Neural cell (in vitro differentiated cells): ENCODE measurements around the gene RRP1.

ENCODE experiments used
- CTCF ChIP-seq: fragments of 450-650 bp; IDR thresholded peaks from 2 replicates; pipeline ENCODE4 v1.5.1; 2014; ENCODE audit warnings: antibody characterized with exemption, mild to moderate bottlenecking, moderate library complexity; ENCODE audit not compliant: poor library complexity, severe bottlenecking
- EP300 ChIP-seq: fragments of 450-650 bp; conservative IDR thresholded peaks from 2 replicates; pipeline ENCODE4 v1.6.1; 2014; ENCODE audit warnings: antibody characterized with exemption, mild to moderate bottlenecking, moderate library complexity; ENCODE audit not compliant: poor library complexity, severe bottlenecking
- EZH2 ChIP-seq: fragments of 200-600, 300-800 bp; shearing (Covaris generic), sonication (generic); IDR thresholded peaks from 2 replicates; pipeline ENCODE4 v1.6.1; 2014; ENCODE audit warnings: antibody characterized with exemption, low read length, borderline replicate concordance, mild to moderate bottlenecking; ENCODE audit not compliant: insufficient read depth, poor library complexity, severe bottlenecking
- MXI1 ChIP-seq: fragments of 450-650 bp; conservative IDR thresholded peaks from 2 replicates; pipeline ENCODE4 v1.6.1; 2014; ENCODE audit warnings: antibody characterized with exemption, mild to moderate bottlenecking; ENCODE audit not compliant: poor library complexity, severe bottlenecking
- POLR2AphosphoS5 ChIP-seq: IDR thresholded peaks from 2 replicates; pipeline ENCODE4 v1.6.1; 2012
- RAD21 ChIP-seq: fragments of 450-650 bp; conservative IDR thresholded peaks from 2 replicates; pipeline ENCODE4 v1.6.1; 2014; ENCODE audit warnings: antibody characterized with exemption, mild to moderate bottlenecking, moderate library complexity
- REST ChIP-seq: IDR thresholded peaks from 2 replicates; pipeline ENCODE4 v1.6.1; 2012; ENCODE audit warnings: borderline replicate concordance
- SMC3 ChIP-seq: fragments of 450-650 bp; conservative IDR thresholded peaks from 2 replicates; pipeline ENCODE4 v1.6.1; 2014; ENCODE audit warnings: antibody characterized with exemption, mild to moderate bottlenecking, moderate library complexity; ENCODE audit not compliant: poor library complexity
- TAF1 ChIP-seq: IDR thresholded peaks from 2 replicates; pipeline ENCODE4 v1.6.1; 2012; ENCODE audit warnings: low read depth

- no peak for TF ChIP-seq CTCF
- TF ChIP-seq EP300, result no peak
- TF ChIP-seq SMC3, result no peak
- TF ChIP-seq REST, result no peak
- TF ChIP-seq EZH2, result no peak
- TF ChIP-seq TAF1, result no peak
- no peak for TF ChIP-seq POLR2AphosphoS5
- no peak for TF ChIP-seq MXI1
- TF ChIP-seq RAD21, result no peak
These were observed 19.5 kb downstream of the RRP1 start for GRCh38 chr21:43808832-43809251.
